ENCODE measurements around the gene CTDSP1. TPM values are rescaled to one million over a fixed set of nuclear protein-coding genes. Genes with fewer than 3 reads are reported as not detected.

The CTDSP1 gene
- polyA plus RNA-seq, 3 donors: 124 to 134 (median 127) TPM

GRCh38 chr2:218422403-218423086 is 22.9 kb downstream of the CTDSP1 start:
- no peak for DNase-seq (ENCODE audit: low read depth in 3 of 3, low spot score in 2 of 3)

GRCh38 chr2:218423584-218423983 is 23.9 kb downstream of the CTDSP1 start:
- no peak for DNase-seq (ENCODE audit: low read depth in 3 of 3, low spot score in 2 of 3)

- DNase-seq (ENCODE audit: low read depth in 3 of 3, low spot score in 2 of 3): no peak
Measured at GRCh38 chr2:218425531-218425930, 25.9 kb downstream of the CTDSP1 start.

- DNase-seq (ENCODE audit: low read depth in 3 of 3, low spot score in 2 of 3): no peak
Measured at GRCh38 chr2:218427741-218428140, 28.1 kb downstream of the CTDSP1 start.

GRCh38 chr2:218428846-218429558 is 29.3 kb downstream of the CTDSP1 start:
- DNase-seq (ENCODE audit: low read depth in 3 of 3, low spot score in 2 of 3): no peak

GRCh38 chr2:218429911-218430692 is 30.4 kb downstream of the CTDSP1 start:
- no peak for DNase-seq (ENCODE audit: low read depth in 3 of 3, low spot score in 2 of 3)

- no peak for DNase-seq (ENCODE audit: low read depth in 3 of 3, low spot score in 2 of 3)
Measured at GRCh38 chr2:218430721-218431120, 31.1 kb downstream of the CTDSP1 start.

- DNase-seq (ENCODE audit: low read depth in 3 of 3, low spot score in 2 of 3): no peak
Measured at GRCh38 chr2:218431878-218432277, 32.2 kb downstream of the CTDSP1 start.

GRCh38 chr2:218432676-218433365 is 33.2 kb downstream of the CTDSP1 start:
- no peak for DNase-seq (ENCODE audit: low read depth in 3 of 3, low spot score in 2 of 3)

GRCh38 chr2:218434456-218434855 is 34.8 kb downstream of the CTDSP1 start:
- DNase-seq (ENCODE audit: low read depth in 3 of 3, low spot score in 2 of 3): no peak

- DNase-seq (ENCODE audit: low read depth in 3 of 3, low spot score in 2 of 3): no peak
Measured at GRCh38 chr2:218435003-218435982, 35.6 kb downstream of the CTDSP1 start.

GRCh38 chr2:218436992-218437391 is 37.3 kb downstream of the CTDSP1 start:
- no peak for DNase-seq (ENCODE audit: low read depth in 3 of 3, low spot score in 2 of 3)

- no peak for DNase-seq (ENCODE audit: low read depth in 3 of 3, low spot score in 2 of 3)
Measured at GRCh38 chr2:218437969-218438368, 38.3 kb downstream of the CTDSP1 start.

- DNase-seq (ENCODE audit: low read depth in 3 of 3, low spot score in 2 of 3): no peak
Measured at GRCh38 chr2:218438596-218438995, 38.9 kb downstream of the CTDSP1 start.

- DNase-seq (ENCODE audit: low read depth in 3 of 3, low spot score in 2 of 3): no peak
Measured at GRCh38 chr2:218444692-218445357, 45.2 kb downstream of the CTDSP1 start.

GRCh38 chr2:218445602-218446001 is 45.9 kb downstream of the CTDSP1 start:
- DNase-seq (ENCODE audit: low read depth in 3 of 3, low spot score in 2 of 3): no peak

GRCh38 chr2:218446547-218446946 is 46.9 kb downstream of the CTDSP1 start:
- DNase-seq (ENCODE audit: low read depth in 3 of 3, low spot score in 2 of 3): no peak

GRCh38 chr2:218447072-218447471 is 47.4 kb downstream of the CTDSP1 start:
- DNase-seq (ENCODE audit: low read depth in 3 of 3, low spot score in 2 of 3): no peak

- DNase-seq (ENCODE audit: low read depth in 3 of 3, low spot score in 2 of 3): no peak
Measured at GRCh38 chr2:218448934-218449333, 49.3 kb downstream of the CTDSP1 start.
